Ascending aorta (tissue), 2 donors: ENCODE data around the gene ADCK2. TPM values are rescaled to one million over a fixed set of nuclear protein-coding genes. Genes with fewer than 3 reads are reported as not detected.
"Not testable (repeated sequence)": the region's sequence is repeated elsewhere in the genome, so short reads cannot be mapped to it uniquely, and the experiment has no call there.

Experiments used
- DNase-seq, 2 donors: peaks; one replicate each; pipeline ENCODE4 v3.0.0-alpha.2; 2019; ENCODE audit warnings: low spot score in 2 of 2
- H3K27ac ChIP-seq, 2 donors: fragments of 200-600 bp; sonication (generic); one replicate each; pipeline ENCODE4 v1.5.1; 2016 to 2017; ENCODE audit warnings: mild to moderate bottlenecking in 1 of 2
- H3K27me3 ChIP-seq: fragments of 200-600 bp; sonication (generic); one replicate; pipeline ENCODE4 v1.5.1; 2017
- H3K36me3 ChIP-seq, 2 donors: fragments of 200-600 bp; sonication (generic); one replicate each; pipeline ENCODE4 v1.5.1; 2016
- H3K4me1 ChIP-seq, 2 donors: fragments of 200-600 bp; sonication (generic); one replicate each; pipeline ENCODE4 v1.5.1; 2016 to 2017; ENCODE audit warnings: mild to moderate bottlenecking in 1 of 2
- H3K4me3 ChIP-seq, 2 donors: fragments of 200-600 bp; sonication (generic); one replicate each; pipeline ENCODE4 v1.5.1; 2016 to 2017; ENCODE audit warnings: mild to moderate bottlenecking in 1 of 2
- H3K9me3 ChIP-seq, 2 donors: fragments of 200-600 bp; sonication (generic); one replicate each; pipeline ENCODE4 v1.5.1; 2016
- intact Hi-C: fragments of 100-400 bp; cut with DNase I; formaldehyde crosslinking; loops from one replicate; pipeline ENCODE4 v1.15.1; 2023
- total RNA-seq: library from RNA; depleted of rRNA; stranded (reverse); fragments of >200 nt; gene quantifications from one replicate; pipeline ENCODE4 v1.1.0, GENCODE V29; 2016
- TF ChIP-seq, protein P1 (sequence below), 3 experiments: fragments of 200-600 bp in 2 of 3; fragments of 450-650 bp in 1 of 3; sonication (generic) in 2 of 3; IDR thresholded peaks; one replicate each; pipeline ENCODE4 v1.5.1; 2016 to 2019; ENCODE audit warnings: antibody characterized with exemption in 3 of 3, mild to moderate bottlenecking in 1 of 3, moderate library complexity in 1 of 3

ADCK2 gene
- total RNA-seq, 1 donor from 2014 or later: 46.1 TPM

DNA sequence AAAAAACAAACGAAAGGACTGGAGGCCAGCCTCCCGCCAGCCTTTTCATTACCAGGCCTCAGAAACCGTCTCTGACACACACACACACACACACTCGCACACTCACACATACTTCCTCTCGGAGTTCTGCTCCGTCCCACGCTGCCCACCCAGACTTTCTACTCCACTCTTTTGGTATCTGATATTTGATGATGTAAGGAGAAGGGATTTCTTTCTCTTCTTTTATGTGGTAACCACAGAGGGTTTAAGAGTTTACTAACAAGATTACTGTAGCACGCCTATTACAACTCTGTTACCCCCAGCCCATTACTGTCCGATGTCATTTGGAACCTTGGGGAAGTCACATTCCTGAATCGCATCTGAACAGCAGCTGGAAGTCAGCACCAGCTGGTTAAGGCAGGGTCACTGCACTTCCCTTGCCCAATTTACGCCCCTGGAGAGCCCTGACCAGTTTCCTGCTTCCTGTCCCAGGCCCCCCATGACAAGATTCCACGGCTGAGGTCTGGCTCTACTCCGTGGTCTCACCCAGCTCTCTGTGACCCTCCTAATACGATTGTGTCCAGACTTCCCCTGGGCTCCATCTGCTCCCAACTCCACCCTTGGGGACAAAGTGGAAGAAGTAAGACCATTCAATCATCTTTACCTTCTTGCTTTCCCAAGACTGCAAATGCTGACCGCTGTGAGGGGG is 33.2 kb upstream of the ADCK2 start:
- no peak for DNase-seq

DNA sequence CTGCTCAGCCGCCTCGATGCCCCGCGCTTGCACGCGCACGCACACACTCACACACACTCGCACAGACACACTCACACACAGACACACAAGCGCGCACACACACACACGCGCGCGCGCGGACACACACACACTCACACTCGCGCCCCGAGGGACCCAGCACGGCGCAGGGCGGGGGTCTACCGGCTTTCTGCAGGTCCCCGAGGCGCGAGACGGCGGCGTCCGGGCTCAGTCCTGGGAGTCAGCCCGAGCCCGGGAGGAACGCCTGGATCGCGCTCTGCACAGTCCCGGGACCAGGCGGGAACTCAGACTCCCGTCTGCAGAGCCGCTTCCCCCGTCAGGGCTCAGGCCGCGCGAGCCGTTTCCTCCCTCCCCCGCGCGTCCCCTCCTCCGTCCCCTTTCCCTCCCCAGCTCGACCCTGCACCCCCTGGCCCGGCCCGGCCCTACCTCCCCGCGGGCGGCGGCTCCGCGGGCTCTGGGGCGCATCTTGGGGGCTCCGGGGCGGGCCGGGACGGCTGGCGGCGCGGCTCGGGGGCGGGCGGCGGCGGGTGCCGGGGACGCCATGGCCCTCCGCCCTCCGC is 32.6 kb upstream of the ADCK2 start:
- Histone ChIP-seq H3K36me3 (no peaks in the 10 kb centered on the region), H3K9me3 (no peaks in the 10 kb centered on the region), H3K27ac (no peak overlapping the region), H3K4me3 (peak overlapping the region; percentile 55 to 72), H3K27me3 (peaks cover 6% of the 10 kb centered on the region), H3K4me1 (peaks cover 4 to 6% of the 10 kb centered on the region in 2 donors)
- intact Hi-C loops: no loop called here
- DNase-seq: no peak
- TF ChIP-seq, protein P1, sequence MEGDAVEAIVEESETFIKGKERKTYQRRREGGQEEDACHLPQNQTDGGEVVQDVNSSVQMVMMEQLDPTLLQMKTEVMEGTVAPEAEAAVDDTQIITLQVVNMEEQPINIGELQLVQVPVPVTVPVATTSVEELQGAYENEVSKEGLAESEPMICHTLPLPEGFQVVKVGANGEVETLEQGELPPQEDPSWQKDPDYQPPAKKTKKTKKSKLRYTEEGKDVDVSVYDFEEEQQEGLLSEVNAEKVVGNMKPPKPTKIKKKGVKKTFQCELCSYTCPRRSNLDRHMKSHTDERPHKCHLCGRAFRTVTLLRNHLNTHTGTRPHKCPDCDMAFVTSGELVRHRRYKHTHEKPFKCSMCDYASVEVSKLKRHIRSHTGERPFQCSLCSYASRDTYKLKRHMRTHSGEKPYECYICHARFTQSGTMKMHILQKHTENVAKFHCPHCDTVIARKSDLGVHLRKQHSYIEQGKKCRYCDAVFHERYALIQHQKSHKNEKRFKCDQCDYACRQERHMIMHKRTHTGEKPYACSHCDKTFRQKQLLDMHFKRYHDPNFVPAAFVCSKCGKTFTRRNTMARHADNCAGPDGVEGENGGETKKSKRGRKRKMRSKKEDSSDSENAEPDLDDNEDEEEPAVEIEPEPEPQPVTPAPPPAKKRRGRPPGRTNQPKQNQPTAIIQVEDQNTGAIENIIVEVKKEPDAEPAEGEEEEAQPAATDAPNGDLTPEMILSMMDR (IDR thresholded peaks at IDR 0.05): no peak

More for the DNA sequence above, 33.2 kb upstream of the ADCK2 start:
- H3K4me1 ChIP-seq: peaks cover 4 to 6% of the 10 kb centered on the region in 2 donors
- H3K36me3 ChIP-seq: no peaks in the 10 kb centered on the region
- TF ChIP-seq, protein P1 (IDR thresholded peaks at IDR 0.05): no peak
- H3K27me3 ChIP-seq: peaks cover 6% of the 10 kb centered on the region
- H3K27ac ChIP-seq: no peak overlapping the region
- intact Hi-C loops: no loop called here
- H3K9me3 ChIP-seq: no peaks in the 10 kb centered on the region
- H3K4me3 ChIP-seq: peak overlapping the region; percentile 55 to 72

DNA sequence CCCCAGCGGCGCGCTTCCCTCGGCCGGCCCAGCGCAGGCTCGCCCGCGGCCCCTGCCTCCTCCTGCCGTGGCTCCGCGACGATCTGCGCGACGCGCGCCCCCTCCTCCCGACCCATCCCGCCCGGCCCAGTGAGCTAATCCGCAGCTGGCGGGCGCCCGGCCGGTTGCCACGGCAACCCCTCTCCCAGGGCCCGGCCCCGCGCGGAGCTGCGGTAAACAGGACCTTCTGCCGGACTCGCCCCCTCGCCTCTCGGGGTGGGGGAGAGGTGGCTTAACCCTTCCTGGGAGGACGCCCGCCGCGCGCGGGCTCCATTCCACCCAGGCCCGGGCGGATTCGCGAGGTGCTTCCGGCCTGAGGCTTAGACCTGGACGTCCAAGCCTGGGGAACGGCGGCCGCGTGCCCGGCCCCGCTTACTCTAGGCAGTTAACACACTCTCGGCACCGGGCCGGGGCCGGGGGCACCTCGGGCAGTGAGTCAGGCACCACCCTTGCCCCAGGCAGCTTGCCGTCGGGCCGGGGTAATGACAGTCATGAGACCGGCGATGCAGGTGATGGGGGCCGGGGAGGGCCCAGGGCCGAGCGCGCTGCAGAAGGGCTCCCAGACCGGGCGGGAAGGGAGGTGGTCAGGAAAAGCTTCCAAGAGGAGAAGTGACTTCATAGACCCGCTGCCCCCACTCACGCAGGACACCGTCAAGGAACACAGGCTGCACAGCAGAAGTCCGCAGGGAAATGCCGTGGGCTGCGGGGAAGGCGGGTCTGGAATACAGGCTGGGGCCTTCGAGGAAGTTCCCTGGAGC is 31.8 kb upstream of the ADCK2 start, which contains the start of gene DENND2A:
Gene DENND2A, minus strand, starts transcription at position 87 of the 797 bp plus-strand sequence. CDS start 38,416 bp downstream, outside the sequence.
- intact Hi-C loops: no loop called here
- no peaks in the 10 kb centered on the region for H3K36me3 ChIP-seq
- H3K27ac ChIP-seq: peak within 1 kb of the TSS in 1 of 2 donors; percentile 43
- TF ChIP-seq, protein P1 (IDR thresholded peaks at IDR 0.05): no peak
- peak within 1 kb of the TSS; percentile 55 to 72 for H3K4me3 ChIP-seq
- H3K4me1 ChIP-seq: peaks cover 4 to 6% of the 10 kb centered on the region in 2 donors
- no peaks in the 10 kb centered on the region for H3K9me3 ChIP-seq
- DNase-seq: no peak
- H3K27me3 ChIP-seq: peaks cover 6% of the 10 kb centered on the region

DNA sequence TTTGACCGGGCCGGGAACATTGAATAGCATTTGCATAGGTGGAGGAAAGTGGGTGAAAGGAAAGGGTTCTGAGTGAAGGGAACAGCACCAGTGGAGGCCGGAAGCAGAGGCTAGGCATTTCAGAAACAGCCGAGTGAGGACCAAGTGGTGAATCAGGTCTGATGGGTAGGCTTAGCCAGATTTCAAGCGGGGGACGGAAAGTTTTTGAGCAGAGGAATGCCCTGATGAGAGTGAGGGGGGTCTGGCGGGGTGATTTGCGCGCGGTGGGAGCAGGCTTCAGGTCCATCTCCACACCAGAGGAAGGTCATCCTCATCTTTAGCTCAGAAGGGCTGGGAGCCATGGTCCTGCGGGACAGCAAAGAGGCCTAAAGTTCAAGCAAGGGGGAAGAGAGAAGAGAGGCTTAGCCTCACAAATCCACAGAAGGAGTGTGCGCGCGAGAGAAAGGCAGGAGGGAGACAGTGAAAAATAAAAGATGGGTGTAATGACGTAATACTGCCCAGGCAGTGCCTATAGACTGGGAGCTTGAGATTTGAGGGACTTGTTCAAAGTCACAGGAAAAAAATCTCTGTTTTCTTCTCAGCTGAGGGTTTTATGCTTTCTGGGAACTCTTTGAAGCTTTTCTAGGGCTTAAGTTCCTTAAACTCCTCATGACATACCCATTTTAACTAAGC is 31.1 kb upstream of the ADCK2 start:
- DNase-seq: no peak
- H3K4me3 ChIP-seq: peak overlapping the region; percentile 55 to 72
- H3K4me1 ChIP-seq: peaks cover 4 to 6% of the 10 kb centered on the region in 2 donors
- H3K27me3 ChIP-seq: peaks cover 6% of the 10 kb centered on the region
- intact Hi-C loops: no loop called here
- H3K9me3 ChIP-seq: no peaks in the 10 kb centered on the region
- TF ChIP-seq, protein P1 (IDR thresholded peaks at IDR 0.05): no peak
- no peaks in the 10 kb centered on the region for H3K36me3 ChIP-seq
- no peak overlapping the region for H3K27ac ChIP-seq

DNA sequence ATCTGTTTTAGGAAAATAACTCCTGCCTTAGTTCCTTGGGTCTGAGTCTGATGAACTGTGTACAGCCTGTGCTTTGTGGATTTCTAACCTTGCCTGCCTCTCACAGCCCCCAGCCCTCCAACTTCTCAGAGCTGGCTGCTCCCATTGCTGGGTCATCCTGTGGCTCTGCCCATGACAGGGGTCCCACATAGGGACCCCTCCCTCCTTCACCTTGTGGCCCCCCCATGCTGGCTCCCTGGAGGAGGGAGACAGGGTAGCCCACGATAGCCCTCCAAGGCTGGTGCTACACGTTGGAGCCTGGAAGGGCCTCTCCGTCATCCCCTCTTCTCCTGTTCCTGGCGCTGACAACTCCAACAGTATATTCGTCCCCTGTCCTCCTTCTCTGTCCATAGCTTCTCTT is 29.3 kb upstream of the ADCK2 start:
- Histone ChIP-seq H3K4me1 (peaks cover 4 to 6% of the 10 kb centered on the region in 2 donors), H3K4me3 (no peak overlapping the region), H3K27me3 (peaks cover 6% of the 10 kb centered on the region), H3K9me3 (no peaks in the 10 kb centered on the region), H3K27ac (no peak overlapping the region), H3K36me3 (no peaks in the 10 kb centered on the region)
- DNase-seq: no peak
- TF ChIP-seq, protein P1 (IDR thresholded peaks at IDR 0.05): no peak
- intact Hi-C loops: no loop called here

DNA sequence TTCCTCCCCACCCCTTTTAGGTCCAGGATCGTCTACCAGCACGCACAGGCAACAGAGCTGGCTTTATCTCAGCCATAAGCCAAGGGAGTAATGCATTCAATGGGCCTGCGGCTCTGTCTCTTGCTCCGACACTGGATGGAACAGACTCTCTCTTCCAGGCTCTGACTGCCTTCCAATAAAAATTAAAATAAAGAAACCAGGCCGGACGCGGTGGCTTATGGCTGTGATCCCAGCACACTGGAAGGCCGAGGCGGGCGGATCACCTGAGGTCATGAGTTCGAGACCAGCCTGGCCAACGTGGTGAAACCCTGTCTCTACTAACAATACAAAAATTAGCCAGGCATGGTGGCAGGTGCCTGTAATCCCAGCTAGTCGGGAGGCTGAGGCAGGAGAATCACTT is 28.0 kb upstream of the ADCK2 start:
- DNase-seq, intact Hi-C loops: not testable (repeated sequence)

More for the DNA sequence above, 28.0 kb upstream of the ADCK2 start:
- H3K36me3 ChIP-seq, H3K4me3 ChIP-seq, H3K27ac ChIP-seq, H3K4me1 ChIP-seq, H3K27me3 ChIP-seq, H3K9me3 ChIP-seq: not testable (repeated sequence)
